Measurements from ENCODE around the gene STIM1. TPM values are rescaled to one million over a fixed set of nuclear protein-coding genes. Genes with fewer than 3 reads are reported as not detected.

Gene STIM1
- total RNA-seq, 4 donors from 2014 or later = 42.4 to 114 (median 72.8) TPM

GRCh38 chr11:3989921-3990290, 134.4 kb downstream of the STIM1 start:
- Histone ChIP-seq H3K4me3 (no peak overlapping the region), H3K9me3 (peaks cover 0 to 17% (median 0%) of the 10 kb centered on the region in 3 donors), H3K27me3 (no peaks in the 10 kb centered on the region), H3K36me3 (no peaks in the 10 kb centered on the region), H3K27ac (peak overlapping the region in 2 of 4 donors; percentile 44 to 50), H3K4me1 (peaks cover 3 to 53% (median 11%) of the 10 kb centered on the region in 3 donors)
- 76 to 93% methylated on average over 3 of the region's 3 CpGs for WGBS, 2 donors (ENCODE audit: low coverage in 1 of 2)
- ATAC-seq = no peak
- TF ChIP-seq POLR2A (IDR thresholded peaks at IDR 0.05) = no peak

GRCh38 chr11:3990406-3990805, 134.9 kb downstream of the STIM1 start:
- no peak for ATAC-seq
- Histone ChIP-seq H3K9me3 (peaks cover 0 to 17% (median 0%) of the 10 kb centered on the region in 3 donors), H3K4me3 (no peak overlapping the region), H3K27ac (no peak overlapping the region), H3K4me1 (peaks cover 1 to 48% (median 9%) of the 10 kb centered on the region in 3 donors), H3K27me3 (no peaks in the 10 kb centered on the region), H3K36me3 (no peaks in the 10 kb centered on the region)
- TF ChIP-seq EP300 (IDR thresholded peaks at IDR 0.05) (no peak), CTCF (IDR thresholded peaks at IDR 0.05) (no peak), POLR2AphosphoS5 (IDR thresholded peaks at IDR 0.05) (no peak), POLR2A (IDR thresholded peaks at IDR 0.05) (no peak)

GRCh38 chr11:3992964-3993363, 137.5 kb downstream of the STIM1 start:
- WGBS, 2 donors (ENCODE audit: low coverage in 1 of 2) = 90 to 100% methylated on average over 1 of the region's 1 CpG
- Histone ChIP-seq H3K9me3 (peaks cover 0 to 17% (median 0%) of the 10 kb centered on the region in 3 donors), H3K27me3 (no peaks in the 10 kb centered on the region), H3K4me1 (peaks cover 0 to 37% (median 5%) of the 10 kb centered on the region in 3 donors), H3K36me3 (no peaks in the 10 kb centered on the region), H3K27ac (no peak overlapping the region), H3K4me3 (no peak overlapping the region)
- TF ChIP-seq POLR2A (IDR thresholded peaks at IDR 0.05) (no peak), EP300 (IDR thresholded peaks at IDR 0.05) (no peak), CTCF (IDR thresholded peaks at IDR 0.05) (no peak), POLR2AphosphoS5 (IDR thresholded peaks at IDR 0.05) (no peak)
- ATAC-seq = no peak

- no peak for ATAC-seq
- Histone ChIP-seq H3K9me3 (peaks cover 0 to 17% (median 0%) of the 10 kb centered on the region in 3 donors), H3K4me1 (peaks cover 0 to 27% (median 5%) of the 10 kb centered on the region in 3 donors), H3K36me3 (no peaks in the 10 kb centered on the region), H3K4me3 (no peak overlapping the region), H3K27ac (no peak overlapping the region), H3K27me3 (no peaks in the 10 kb centered on the region)
- TF ChIP-seq POLR2AphosphoS5 (IDR thresholded peaks at IDR 0.05) (no peak), EP300 (IDR thresholded peaks at IDR 0.05) (no peak), POLR2A (IDR thresholded peaks at IDR 0.05) (no peak), CTCF (IDR thresholded peaks at IDR 0.05) (no peak)
- 89 to 97% methylated on average over 4 to 6 of the region's 6 CpGs for WGBS, 2 donors (ENCODE audit: low coverage in 1 of 2)
Observed at GRCh38 chr11:3994030-3994640, 138.7 kb downstream of the STIM1 start.

- H3K9me3 ChIP-seq = peaks cover 0 to 17% (median 0%) of the 10 kb centered on the region in 3 donors
- H3K4me3 ChIP-seq = no peak overlapping the region
- ATAC-seq = no peak
- H3K27ac ChIP-seq = no peak overlapping the region
- no peak for TF ChIP-seq POLR2AphosphoS5 (IDR thresholded peaks at IDR 0.05)
- TF ChIP-seq POLR2A (IDR thresholded peaks at IDR 0.05) = no peak
- TF ChIP-seq CTCF (IDR thresholded peaks at IDR 0.05) = no peak
- TF ChIP-seq EP300 (IDR thresholded peaks at IDR 0.05) = no peak
- H3K27me3 ChIP-seq = no peaks in the 10 kb centered on the region
- H3K36me3 ChIP-seq = no peaks in the 10 kb centered on the region
- H3K4me1 ChIP-seq = peaks cover 0 to 27% (median 5%) of the 10 kb centered on the region in 3 donors
- WGBS, 2 donors (ENCODE audit: low coverage in 1 of 2) = no CpG with 5 or more reads among the region's 1 CpG
Observed at GRCh38 chr11:3995307-3995706, 139.8 kb downstream of the STIM1 start.

Measured in gastroesophageal sphincter (tissue), 4 donors.